CD4-positive, alpha-beta T cell treated with Interleukin-17A for 4 hours (primary cell): ENCODE measurements around the gene NCF2.

Source experiments
- DNase-seq: peaks from one replicate; pipeline ENCODE4 v3.0.0-alpha.2; 2020; ENCODE audit warnings: mixed read lengths

The NCF2 gene

DNA sequence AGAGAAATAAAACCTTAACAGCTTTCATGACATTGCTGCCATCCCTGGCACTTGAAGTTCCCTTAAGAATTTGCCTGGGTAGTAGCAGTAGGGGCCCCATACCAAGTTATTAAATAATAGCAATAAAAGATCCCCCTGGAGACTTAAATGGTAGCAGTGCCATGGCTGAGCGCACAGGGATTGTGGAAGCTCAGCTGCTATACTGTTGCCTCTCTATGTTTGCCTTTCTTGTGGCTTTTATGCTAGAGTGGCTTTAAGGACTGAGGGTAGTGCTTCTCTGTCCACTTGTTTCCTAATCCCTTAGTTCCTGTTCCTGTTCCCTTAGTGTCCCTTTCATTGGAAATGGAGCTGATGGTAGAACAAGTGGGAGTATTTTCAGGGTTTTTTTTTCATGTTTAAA, 42.1 kb downstream of the NCF2 start:
- DNase-seq: no peak

DNA sequence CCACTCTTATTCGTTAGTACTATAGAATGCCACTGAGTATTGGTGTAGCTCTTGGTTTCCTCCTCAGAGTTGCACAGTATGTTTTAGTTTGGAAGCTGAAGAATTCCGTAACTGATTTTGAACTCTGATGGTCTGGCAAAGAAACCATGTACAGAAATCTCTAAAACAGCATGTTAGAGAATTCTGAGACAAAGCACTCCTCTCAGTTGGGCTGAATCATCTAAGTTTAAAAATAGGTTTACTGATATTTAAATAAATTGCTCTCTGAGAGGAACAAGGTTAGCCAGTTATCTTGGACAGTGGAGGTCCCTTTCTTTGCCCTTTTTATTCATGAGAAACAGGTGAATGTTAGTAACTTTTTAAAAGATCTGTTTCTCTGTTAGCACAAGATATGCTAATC, 43.8 kb downstream of the NCF2 start:
- DNase-seq: no peak

DNA sequence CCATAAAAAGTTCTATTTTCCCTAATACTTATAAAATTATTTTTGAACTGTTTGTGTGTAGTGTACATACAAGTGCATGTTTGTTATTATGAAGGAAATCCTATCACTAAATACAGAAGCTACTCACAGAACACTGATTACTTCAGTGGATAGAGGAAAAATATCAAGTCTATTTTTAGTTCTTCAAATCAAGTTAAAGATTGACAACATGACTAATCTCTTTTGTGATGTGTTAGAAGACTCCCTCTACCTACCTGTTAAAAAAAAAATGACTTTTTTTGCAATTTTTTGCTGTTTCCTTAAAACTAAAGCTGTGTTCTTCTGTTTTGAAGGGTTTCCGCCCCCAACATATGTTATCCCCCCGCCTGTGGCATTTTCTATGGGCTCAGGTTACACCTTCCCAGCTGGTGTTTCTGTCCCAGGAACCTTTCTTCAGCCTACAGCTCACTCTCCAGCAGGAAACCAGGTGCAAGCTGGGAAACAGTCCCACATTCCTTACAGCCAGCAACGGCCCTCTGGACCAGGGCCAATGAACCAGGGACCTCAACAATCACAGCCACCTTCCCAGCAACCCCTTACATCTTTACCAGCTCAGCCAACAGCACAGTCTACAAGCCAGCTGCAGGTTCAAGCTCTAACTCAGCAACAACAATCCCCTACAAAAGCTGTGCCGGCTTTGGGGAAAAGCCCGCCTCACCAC, 45.5 kb downstream of the NCF2 start:
- no peak for DNase-seq

DNA sequence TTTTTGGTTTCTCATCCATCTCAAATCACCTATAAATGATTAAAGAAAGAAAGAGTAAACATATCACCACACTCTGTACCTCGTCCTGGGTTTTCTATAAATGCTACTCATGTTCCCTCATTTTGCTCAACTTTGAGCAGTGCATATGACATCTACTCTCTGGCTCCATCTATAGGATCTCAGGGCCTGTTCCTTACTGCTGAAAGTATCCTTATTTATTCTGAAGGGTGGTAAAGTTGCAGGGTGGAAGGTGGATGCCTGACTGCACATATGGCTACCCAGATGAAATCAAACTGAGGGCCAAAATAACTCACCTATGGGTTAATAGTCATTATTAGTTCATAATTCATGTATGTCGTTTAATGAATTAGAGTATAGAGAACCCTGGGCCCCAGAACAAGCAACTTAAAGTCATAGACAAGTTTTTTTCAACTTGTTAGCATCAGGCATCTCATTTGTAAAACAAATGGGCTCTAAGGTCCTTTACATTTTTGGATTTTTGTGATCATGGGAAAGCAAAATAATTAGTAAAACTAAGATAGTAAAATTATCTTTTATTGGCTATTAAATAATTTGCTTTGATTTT, 46.5 kb downstream of the NCF2 start:
- DNase-seq: peak; percentile 16

DNA sequence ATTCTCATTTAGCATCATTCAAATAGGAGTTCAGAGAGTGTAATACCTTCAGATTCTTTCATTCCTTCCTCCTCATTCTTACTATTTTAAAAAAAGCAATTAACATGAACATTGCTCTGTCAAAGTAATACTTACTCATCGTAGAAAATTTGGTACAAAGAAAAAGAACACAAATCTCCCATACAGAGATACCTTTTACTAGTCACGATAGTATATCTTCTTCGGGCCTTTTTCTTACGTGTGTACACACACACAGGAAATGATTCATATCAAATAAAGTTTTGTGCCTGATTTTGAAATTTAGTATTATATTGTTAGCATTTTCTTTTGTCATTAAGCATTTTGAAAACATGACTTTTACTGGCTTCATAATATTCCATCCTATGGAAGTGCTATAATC, 52.9 kb downstream of the NCF2 start:
- no peak for DNase-seq

DNA sequence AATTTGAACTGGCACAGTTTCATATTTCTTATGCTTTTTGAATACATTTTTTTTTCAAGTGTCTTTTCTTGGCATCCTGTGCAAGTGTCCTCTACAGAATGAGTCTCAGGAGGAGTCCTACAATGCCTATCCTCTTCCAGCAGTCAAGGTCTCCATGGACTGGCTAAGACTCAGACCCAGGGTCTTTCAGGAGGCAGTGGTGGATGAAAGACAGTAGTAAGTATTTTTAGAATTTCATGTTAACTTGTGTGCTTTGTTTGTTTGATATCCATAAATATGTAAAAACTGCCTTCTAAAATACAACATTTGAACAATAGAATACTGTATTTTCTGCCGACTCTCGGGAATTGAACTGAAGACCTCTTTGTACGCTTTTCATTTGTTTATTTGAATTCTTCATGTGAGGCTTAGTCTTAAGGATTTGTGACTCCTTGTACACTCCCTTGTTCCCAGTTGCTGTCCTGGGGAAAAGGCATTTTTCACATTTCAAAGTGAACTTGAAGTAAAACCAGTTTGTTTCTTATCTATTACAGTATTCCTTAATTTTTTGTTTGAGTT, 56.6 kb downstream of the NCF2 start:
- no peak for DNase-seq

DNA sequence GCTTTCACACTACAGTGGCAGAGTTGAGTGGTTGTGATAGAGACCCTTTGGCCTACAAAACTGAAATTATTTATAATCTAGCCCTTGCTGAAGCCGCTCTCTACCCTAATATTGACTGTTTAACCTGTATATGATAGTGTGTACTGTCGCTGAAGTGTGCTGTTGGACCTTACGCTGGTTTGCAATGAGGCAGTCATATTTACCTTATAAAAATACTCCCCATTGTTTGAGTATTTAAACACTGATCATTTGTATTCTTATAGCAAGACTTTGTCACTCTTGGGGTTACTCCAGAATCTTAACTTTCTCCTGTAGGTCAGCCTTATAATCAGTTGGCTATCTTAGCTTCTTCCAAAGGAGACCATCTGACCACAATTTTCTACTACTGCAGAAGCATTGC, 61.7 kb downstream of the NCF2 start:
- DNase-seq: no peak

DNA sequence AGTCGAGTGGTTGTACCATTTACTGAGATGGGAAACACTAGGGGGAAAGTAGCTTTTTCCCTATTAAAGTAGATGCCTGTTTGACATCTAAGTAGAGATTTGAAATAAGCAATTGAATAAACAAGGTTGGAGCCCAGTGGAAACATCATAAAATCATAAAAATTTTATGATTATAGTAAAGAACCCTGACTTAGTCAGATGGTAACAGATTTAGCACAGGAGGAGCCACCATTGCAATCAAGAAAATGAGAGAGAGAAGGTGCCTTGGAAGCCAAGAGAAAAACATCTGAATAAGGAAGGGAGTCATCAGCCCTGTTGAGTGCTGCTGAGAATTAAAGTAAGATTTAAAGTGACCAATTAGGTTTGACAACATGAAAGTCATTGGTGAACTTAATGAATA, 68.2 kb downstream of the NCF2 start:
- no peak for DNase-seq

DNA sequence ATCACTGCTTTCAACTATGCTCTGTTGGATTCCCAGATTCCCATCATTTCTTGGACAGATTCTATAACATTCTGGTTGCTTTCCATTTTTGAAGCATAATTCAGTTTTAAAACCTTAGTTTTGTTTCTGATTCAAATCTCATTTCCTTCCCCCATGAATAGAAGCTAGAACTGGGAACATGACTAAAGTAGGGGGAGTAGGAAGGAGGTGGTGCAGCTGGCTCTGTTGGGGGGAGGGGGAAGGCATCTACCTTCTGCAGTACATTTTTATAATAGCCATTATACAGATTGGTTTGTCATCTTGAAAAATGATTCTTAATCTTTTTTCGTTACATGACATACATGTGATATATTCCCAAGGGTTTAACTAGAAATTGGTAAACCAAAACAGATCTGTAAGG, 69.9 kb downstream of the NCF2 start:
- no peak for DNase-seq

DNA sequence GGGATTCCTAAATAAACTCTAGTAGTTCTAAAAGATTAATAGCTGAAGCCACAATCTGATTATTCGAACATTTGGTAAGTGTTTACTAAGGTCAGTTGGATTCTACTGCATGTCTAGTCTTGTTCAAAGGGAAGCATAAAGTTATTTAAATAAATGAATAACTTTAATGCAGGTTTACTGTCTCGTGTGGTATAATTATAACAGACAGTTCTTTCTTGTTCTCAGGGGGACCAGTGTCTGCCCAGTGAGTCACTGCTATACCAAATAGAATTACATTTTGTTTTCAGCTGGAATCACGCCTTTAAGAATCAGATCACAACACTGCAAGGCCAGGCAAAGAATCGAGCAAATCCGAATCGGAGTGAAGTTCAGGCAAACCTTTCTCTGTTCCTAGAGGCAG, 72.9 kb downstream of the NCF2 start:
- no peak for DNase-seq

DNA sequence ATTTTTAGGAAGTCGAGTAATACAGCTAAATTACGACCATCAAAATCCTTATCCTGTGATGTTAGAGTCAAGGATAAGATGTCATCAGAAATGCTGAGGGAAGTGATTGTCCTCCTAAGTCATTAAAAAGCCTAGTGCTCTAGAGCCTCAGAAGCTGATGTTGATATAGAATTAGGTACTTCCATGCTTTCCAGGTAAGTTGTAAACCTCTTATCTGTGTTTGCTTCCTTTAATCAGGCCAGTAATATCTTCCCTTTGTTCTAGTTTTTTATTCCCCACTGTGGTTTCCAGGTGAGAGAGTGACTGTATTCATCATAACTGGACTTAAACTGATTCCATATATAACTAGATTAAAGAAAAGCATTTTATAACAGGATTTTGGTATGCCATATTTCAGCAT, 73.5 kb downstream of the NCF2 start:
- no peak for DNase-seq

DNA sequence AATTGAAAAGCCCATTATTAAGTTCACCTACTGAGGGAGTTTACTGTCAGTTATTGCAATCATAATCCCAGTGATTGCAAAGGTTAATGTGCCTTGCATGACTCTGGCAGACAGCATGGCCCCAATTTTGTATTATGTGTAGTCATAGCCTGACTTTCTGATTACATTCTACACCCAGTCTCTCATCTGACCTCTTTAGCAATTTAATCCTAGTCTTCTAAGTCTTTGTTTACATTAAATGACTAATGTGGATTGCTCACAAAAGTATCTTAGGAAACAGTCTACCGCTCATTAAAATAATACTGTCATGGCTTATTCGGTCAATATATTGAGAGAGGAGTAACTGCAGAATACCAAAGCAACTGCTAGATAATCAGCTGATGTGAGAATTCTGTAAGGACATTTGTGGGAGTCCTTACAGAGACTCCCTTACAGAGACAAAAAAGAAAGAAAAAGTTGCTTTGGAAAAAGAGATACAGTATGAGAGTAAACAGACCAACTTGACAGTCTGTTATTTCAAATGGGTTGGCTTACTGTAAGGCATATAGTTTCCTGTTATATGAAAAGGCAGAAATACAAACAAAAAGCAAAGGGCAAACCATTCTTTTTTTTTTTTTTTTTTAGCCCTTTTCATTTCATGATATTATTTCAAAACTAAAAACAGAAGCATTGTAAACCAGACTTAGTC, 75.1 kb downstream of the NCF2 start:
- DNase-seq: no peak

DNA sequence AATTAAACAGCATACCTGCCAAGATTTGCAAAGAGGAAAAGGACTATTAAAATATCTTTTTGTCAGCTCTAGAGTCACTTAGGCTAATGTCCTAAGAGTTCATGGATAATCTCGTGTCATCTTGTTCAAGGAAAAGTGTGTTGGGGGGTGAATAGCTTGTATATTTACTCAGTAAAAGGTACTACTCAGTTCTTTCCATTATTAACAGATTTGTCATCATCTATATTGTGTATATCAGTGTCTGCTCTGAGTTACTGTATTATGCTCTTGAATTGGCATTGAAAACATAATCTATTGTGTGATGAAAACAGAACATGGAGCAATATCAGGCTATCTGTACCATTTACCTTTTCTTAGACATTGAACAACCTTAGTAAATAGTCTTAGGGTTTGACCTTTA, 76.0 kb downstream of the NCF2 start:
- no peak for DNase-seq

DNA sequence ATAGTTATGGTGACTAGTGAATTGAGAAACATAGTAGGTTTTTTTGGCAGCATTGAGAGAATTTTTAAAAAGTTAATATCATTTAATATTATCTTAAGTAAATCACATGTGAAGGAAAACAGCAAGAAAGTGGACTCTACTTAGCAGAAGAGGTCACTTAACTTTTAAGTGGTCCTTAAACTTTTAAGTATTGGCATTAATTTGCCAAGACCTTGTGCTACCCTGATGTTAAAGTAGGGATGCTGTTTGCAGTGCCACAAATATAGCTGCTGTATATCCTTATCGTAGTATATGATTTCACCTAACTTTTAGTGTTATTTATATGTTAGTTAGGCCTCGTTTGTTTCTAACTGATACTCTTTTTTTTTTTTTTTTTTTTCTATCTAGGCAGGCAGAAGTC, 77.8 kb downstream of the NCF2 start:
- DNase-seq: no peak

DNA sequence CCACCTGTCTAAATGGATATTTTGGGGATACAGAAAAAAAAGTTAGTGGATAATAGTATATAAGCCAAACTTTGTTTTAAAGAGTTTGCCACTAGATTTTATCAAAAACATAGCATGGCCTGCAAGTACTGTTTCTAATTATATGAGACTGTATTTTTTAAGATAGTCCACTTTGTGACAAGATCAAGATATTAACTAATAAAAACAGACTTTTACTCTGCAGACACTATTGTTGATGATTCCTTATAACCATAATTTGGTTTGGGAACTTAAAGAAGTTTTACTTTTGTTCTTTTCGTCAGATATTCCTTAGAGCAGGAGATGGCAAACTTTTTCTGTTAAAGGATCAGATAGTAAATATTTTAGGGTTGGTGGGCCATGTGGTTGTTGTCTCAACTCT, 81.6 kb downstream of the NCF2 start:
- no peak for DNase-seq

DNA sequence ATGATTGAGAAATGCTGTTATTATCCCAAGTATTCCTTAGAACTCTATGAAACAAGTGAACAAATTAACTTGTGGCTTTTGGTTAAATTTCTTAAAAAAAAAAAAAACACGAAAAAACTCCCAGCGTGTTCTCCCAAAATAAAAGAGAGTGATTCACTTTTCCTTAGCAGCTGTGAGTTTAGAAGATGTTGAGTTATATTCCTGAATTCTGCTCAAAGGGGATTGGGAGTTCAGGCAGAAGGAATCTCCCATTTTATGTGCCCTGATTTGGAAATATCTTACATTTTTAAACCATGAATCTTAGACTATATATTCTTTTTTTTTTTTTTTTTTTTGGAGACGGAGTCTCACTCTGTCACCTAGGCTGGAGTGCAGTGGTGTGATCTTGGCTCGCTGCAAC, 83.7 kb downstream of the NCF2 start:
- DNase-seq: no peak
